Stimulated activated naive CD4-positive, alpha-beta T cell (primary cell): ENCODE measurements around the gene KASH5.

ENCODE experiments used
- DNase-seq, 6 experiments: peaks; one replicate each; lab custom pipeline; 2025; lab: John Stamatoyannopoulos, UW

The KASH5 gene

DNA sequence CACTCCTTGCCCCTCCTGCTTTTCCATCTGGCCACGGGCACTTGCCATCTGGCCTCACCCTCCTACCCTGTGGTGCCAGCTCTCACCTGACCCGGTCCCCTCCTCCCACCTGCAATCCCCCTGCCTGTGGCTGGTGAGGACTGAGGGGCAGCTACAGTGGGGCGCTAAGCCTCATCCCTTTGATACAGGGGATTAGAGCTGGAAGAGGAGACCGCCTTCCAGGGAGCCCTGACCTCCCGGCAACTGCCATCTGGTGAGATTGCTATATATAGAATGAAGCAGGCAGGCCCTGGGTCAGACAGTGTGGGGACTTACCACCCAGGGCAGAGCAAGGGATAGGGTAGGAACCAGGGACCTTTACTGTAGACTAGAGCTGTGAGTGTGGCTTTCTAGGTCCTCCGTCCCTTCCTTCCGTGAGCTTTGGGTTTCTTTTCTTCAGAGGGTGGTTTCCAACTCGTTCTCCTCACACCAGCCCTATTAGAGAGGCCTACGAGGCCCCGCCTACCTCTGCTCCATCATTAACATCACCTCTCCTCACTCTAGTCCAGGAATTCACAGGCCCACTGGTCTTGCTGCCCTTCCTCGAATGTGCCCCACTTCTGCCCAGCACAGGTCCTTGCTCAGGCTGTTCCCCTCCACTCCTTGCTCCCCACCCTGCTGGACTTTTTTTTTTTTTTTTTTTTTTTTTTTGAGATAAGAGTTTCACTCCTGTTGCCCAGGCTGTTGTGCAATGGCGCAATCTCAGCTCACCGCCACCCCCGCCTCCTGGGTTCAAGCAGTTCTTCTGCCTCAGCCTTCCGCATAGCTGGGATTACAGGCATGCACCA is 7.7 kb downstream of the KASH5 start:
- DNase-seq = no peak

GRCh38 chr19:49396738-49397505 is 8.9 kb downstream of the KASH5 start:
- no peak for DNase-seq

GRCh38 chr19:49398001-49398615 is 10.1 kb downstream of the KASH5 start:
- DNase-seq = peak in 2 of 6 experiments; percentile 24

DNA sequence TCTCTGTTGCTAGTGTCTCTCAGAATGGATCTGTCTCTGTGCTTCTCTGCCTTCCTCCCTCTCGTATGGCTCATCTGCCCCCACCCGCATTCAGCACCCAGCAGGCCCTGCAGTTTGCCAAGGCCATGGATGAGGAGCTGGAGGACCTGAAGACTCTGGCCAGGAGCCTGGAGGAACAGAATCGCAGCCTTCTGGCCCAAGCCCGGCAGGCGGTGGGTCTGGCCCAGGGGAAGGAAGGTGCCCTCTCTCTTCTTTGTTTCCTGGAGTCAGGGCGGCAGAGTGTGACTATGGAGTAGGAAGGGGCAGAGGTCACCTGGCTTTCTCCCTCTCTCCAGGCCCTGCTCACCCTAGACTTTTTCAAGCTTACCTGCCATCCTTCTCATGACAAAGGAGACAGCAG is 10.9 kb downstream of the KASH5 start:
- DNase-seq = no peak

- no peak for DNase-seq
These were observed 12.0 kb downstream of the KASH5 start for GRCh38 chr19:49400029-49400428.

DNA sequence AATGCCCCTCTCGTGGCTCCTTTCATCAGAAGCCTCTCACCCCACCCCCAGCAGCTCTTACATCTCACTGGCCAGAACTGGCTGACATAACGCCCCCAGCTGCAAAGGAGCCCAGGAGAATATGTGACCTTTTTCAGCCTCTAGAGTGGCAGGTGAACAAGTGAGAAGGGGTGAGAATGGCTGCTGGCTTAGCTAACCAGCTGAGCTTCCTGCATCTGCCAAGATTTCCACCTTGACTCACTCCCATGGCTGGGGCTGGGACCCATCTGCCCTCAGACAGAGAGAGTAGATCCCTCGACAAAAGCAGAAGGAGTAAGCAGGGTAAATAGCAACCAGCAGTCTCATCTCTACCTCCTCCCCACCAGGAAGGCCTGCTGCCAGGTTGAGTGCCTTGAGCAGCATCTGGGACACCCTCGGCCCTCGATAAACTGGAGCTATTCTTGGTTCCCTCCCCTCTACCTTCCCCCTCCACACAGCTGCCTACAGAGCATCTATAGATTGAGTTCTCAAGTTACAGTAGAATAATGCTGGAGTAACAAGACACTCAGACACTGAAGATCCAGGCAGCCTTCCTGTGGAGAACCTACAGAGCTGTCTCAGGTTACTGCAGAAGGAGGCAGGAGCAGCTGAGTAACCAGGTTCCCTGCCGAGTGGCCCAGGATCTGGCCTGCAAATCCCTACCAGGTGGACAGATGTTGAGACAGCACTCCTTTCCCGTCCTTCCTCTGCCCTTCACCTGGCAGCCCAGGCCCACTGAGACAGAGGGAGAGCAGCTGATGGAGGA is 15.5 kb downstream of the KASH5 start:
- DNase-seq = no peak

GRCh38 chr19:49407079-49407478 is 19.0 kb downstream of the KASH5 start:
- no peak for DNase-seq

DNA sequence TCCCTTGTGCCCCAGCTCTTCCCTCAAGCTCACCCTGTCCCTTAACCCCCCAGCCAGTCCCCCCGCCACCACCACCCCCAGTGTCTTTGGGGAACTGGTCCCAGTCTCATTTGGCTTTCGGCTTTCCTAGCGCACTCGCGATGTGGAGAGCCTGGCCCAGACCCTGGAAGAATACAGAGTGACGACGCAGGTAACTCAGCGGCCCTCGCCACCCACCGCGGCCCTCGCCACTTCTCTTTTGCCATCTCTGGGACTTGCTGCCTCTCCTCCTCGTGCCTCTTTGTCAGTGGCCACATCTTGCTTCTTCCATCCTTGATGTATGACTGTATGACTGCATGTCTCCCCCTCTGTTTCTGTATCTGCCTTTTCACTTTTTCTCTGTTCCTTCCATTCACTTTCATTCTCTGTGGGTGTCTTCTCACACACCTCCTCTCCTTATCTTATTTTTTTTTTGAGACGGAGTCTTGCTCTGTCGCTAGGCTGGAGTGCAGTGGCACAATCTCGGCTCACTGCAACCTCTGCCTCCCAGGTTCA is 19.5 kb downstream of the KASH5 start:
- DNase-seq = no peak

DNA sequence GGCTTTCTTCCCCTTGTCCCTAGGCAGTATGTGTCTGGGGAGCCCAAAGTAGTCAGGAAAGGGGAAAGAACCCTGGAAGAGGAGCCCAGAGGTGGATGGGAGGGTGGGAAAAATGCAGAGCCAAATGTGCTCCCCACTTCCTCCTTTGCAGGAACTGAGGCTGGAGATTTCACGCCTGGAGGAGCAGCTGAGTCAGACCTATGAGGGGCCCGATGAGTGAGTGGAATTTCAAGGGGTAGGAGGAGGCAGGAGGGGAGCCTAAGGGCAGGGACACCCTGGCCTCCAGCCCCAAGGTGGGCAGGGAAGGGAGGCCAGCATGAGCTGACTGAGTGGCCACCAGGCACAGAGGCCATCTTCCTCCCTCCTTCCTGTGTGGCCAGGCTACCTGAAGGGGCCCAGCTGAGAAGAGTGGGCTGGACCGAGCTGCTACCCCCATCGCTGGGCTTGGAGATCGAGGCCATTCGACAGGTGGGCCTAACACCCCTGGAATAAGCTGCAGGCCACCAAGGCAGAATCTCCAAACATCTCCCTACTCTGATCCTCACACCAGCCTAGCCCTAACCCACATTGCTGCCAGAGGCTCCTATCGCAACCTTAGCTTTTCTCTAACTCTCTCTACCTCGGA is 20.9 kb downstream of the KASH5 start:
- no peak for DNase-seq

- peak in 2 of 6 experiments; percentile 26 to 36 for DNase-seq
These were observed 21.5 kb downstream of the KASH5 start for GRCh38 chr19:49409441-49410029.

DNA sequence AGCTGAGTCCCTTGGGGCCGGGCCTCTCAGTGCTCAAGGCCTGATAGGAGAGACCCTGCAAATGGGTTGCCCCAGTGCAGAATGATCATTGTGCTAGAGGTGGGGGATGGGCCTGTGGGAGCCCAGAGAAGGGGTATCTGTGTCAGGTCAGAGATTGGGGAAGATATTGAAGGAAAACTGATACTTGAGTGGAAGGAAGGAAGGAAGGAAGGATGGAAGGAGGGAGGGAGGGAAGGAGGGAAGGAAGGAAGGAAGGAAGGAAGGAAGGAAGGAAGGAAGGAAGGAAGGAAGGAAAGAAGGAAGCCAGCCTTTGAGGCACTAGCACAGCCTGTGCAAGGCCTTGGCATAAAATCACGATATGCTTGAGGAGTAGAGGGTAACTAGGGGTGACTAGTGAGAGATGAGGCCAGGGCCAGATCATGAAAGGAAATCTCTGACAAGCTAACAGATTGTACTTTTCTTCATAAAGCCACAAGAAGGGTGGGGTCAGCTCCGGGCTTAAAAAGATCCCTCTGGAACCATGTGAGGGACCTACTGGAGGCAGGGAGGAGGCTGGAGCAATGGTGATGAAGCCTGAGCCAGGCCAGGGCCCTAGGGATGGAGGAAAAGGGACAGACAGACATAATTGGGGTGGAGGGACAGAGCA is 23.8 kb downstream of the KASH5 start:
- no peak for DNase-seq

DNA sequence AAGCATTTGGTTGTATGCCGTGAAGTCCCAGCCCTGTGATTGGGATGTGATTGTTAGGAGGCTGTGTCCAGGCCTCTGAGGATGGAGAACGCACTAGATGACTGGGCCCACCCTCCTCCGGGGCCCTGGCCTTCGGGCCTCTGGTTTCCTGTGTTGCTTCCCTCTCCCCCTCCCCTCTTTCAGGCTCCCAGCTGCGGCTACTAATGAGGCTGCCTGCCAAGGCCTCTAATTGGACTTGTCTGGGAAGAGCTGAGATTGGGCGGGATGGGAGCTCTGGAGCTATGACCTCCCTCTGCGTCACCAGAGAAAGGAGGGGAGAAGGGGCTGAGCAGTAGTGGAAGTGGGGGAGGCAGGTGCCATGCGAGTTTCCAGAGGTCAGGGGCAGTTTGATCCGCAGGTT is 25.3 kb downstream of the KASH5 start:
- DNase-seq = no peak

DNA sequence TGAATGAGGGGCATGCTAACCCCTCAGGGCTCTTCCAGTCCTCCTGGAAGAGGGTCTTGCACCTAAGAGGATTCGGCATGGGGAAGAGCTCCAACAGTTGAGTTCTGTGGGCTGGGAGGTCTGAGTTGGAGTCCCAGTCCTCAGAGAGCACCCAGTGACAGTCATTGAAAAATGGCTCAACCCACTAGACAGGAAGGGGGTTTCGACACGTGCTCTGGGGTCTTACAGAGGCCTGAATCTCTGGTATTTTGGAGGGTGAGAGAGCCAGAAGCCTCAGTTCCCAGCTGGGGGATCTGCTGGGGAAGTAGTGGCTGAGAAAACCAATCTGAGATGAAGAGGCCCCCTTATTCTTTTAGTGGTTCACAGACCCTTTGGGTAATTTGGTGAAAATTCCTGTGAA is 26.2 kb downstream of the KASH5 start:
- no peak for DNase-seq

GRCh38 chr19:49415102-49415809 is 27.2 kb downstream of the KASH5 start:
- no peak for DNase-seq

GRCh38 chr19:49415810-49416200 is 27.8 kb downstream of the KASH5 start:
- DNase-seq = no peak

DNA sequence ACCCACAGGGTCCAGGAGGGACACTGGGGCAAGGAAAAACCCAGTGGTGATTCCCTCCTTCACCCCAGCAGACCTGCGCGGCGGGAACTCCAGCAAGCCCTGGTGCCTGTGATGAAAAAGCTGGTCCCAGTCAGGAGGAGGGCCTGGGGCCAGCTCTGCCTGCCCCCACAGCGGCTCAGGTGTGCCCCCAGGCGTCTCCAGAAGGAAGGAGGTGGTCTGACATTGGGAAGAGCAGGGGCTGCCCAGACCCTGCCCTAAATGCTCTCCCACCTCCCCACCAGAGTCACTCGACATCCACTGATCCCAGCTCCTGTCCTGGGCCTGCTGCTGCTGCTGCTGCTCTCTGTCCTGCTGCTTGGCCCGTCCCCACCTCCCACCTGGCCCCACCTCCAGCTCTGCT is 29.0 kb downstream of the KASH5 start:
- DNase-seq = no peak

GRCh38 chr19:49418511-49418910 is 30.5 kb downstream of the KASH5 start:
- DNase-seq = no peak

- no peak for DNase-seq
These were observed 31.1 kb downstream of the KASH5 start for GRCh38 chr19:49419173-49419572.

DNA sequence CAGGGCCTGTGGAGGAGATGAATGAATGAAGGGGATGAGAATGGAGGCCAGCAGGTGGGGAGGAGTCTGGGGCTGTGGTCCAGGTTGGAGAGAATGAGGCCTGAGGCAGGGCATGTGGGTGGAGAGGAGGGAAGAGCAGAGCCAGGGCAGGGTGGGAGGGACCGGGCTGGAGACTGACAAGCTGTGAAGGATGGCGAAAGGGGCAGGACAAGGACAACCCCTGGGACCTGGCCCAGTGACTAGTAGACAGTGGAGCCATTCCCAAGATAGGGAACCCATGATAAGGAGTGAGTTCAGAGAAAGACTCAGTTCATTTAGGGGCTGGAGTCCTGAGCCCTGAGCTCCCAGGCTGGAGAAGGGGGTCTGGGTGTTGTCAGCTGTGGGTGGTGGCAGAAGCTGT is 32.2 kb downstream of the KASH5 start:
- DNase-seq = no peak
